A673 (cell line): ENCODE measurements around the gene ACSS1. TPM values are rescaled to one million over a fixed set of nuclear protein-coding genes. Genes with fewer than 3 reads are reported as not detected.
A peak's percentile ranks its signal among the peaks of the same experiment; 100 is the strongest.

Experiments
- BruUV-seq: library from RNA; stranded (reverse); fragments of 400-500 nt; replicated peaks from 2 replicates; lab custom pipeline; 2021; lab: Mats Ljungman, UMichigan
- CTCF ChIA-PET: fragments of 300-600 bp; sonication (Branson Sonifier 250); formaldehyde crosslinking; loops from one replicate; lab custom pipeline; 2022; ENCODE audit warnings: antibody characterized with exemption; lab: Charles Lee
- POLR2A ChIA-PET: fragments of 300-600 bp; sonication (Branson Sonifier 250); formaldehyde crosslinking; loops from one replicate; lab custom pipeline; 2022; ENCODE audit warnings: antibody characterized with exemption; ENCODE audit not compliant: low non-redundant PET; lab: Charles Lee
- DNase-seq: peaks from one replicate; pipeline ENCODE4 v3.0.0-alpha.2; 2015; ENCODE audit warnings: low spot score
- H3K27ac ChIP-seq: fragments of 200-600 bp; sonication (generic); 2 replicates; pipeline ENCODE4 v1.5.1; 2016; ENCODE audit warnings: mixed run types, low read depth, mild to moderate bottlenecking, mixed read lengths, antibody characterized with exemption, low read length; ENCODE audit not compliant: poor library complexity, severe bottlenecking
- H3K27me3 ChIP-seq: fragments of 200-600 bp; sonication (generic); replicated peaks from 2 replicates; pipeline ENCODE4 v1.6.1; 2017; ENCODE audit warnings: mixed run types, low read depth, mild to moderate bottlenecking, mixed read lengths, antibody characterized with exemption, low read length; ENCODE audit not compliant: insufficient read depth, poor library complexity
- H3K36me3 ChIP-seq: fragments of 200-600 bp; sonication (generic); 2 replicates; pipeline ENCODE4 v1.6.1; 2016; ENCODE audit warnings: mixed run types, mild to moderate bottlenecking, mixed read lengths, antibody characterized with exemption, low read length; ENCODE audit not compliant: insufficient read depth, poor library complexity, severe bottlenecking
- H3K4me1 ChIP-seq: fragments of 200-600 bp; sonication (generic); 2 replicates; pipeline ENCODE4 v1.6.1; 2017; ENCODE audit warnings: mixed run types, mild to moderate bottlenecking, mixed read lengths, antibody characterized with exemption, low read length; ENCODE audit not compliant: insufficient read depth, poor library complexity, severe bottlenecking
- H3K4me3 ChIP-seq: fragments of 200-600 bp; sonication (generic); 2 replicates; pipeline ENCODE4 v1.5.1; 2016; ENCODE audit warnings: low read depth, mixed run types, mild to moderate bottlenecking, mixed read lengths, low read length; ENCODE audit not compliant: poor library complexity, severe bottlenecking
- H3K9me3 ChIP-seq: fragments of 200-600 bp; sonication (generic); 2 replicates; pipeline ENCODE4 v1.6.1; 2016; ENCODE audit warnings: mixed run types, low read depth, mild to moderate bottlenecking, mixed read lengths, antibody characterized with exemption, low read length; ENCODE audit not compliant: poor library complexity, severe bottlenecking
- EZH2 ChIP-seq: fragments of 200-600 bp; sonication (generic); IDR thresholded peaks from 2 replicates; pipeline ENCODE4 v1.6.1; 2017; ENCODE audit warnings: borderline replicate concordance, low read depth, mild to moderate bottlenecking, mixed read lengths, antibody characterized with exemption, low read length; ENCODE audit not compliant: poor library complexity, severe bottlenecking
- intact Hi-C: fragments of 100-400 bp; cut with micrococcal nuclease; formaldehyde crosslinking; loops from one replicate; pipeline ENCODE4 v1.10.0; 2022; ENCODE audit not compliant: unreplicated experiment
- total RNA-seq: library from RNA; stranded (reverse); gene quantifications from 2 replicates; pipeline ENCODE4 v1.2.3, GENCODE V29; 2021
- TF ChIP-seq, protein P1 (sequence below): fragments of 300-800, 200-600 bp; sonication (generic); conservative IDR thresholded peaks from 2 replicates; pipeline ENCODE4 v1.5.1; 2017; ENCODE audit warnings: low read depth, mild to moderate bottlenecking, antibody characterized with exemption, low read length, moderate library complexity, mixed read lengths

The ACSS1 gene
- total RNA-seq, 1 experiment from 2014 or later = 3.9 TPM

DNA sequence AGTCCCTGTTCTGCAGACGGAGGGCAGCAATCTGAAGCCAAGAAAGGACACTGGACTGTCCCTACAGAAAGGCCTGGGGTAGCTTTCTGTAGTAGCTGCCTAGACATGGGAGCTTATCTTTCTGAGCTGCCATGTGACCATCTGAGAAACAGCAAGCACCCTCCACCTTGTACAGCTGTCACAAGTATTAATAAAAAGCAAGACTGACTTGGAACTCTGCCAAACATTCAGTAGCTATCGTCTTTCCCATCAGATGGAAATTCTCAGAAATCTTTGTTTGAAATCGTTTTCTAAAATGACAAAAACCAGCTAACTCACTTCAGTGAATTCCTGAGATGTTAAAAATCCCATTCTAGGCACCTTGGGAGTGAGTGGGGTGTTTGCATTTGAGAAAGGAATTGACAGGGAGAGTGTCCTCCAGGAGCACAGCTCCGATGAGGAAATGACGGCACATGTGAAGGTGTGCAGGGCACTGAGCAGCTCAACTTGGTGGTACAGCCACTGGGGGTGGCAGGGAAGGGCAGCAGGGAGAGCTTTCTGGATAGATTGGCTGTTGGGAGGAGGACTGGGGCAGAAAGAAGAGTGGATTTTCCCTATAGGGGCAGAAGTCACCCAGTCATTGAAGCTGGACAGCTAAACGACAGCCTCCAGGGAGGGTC, 24.5 kb downstream of the ACSS1 start:
- no TSS peak for BruUV-seq

DNA sequence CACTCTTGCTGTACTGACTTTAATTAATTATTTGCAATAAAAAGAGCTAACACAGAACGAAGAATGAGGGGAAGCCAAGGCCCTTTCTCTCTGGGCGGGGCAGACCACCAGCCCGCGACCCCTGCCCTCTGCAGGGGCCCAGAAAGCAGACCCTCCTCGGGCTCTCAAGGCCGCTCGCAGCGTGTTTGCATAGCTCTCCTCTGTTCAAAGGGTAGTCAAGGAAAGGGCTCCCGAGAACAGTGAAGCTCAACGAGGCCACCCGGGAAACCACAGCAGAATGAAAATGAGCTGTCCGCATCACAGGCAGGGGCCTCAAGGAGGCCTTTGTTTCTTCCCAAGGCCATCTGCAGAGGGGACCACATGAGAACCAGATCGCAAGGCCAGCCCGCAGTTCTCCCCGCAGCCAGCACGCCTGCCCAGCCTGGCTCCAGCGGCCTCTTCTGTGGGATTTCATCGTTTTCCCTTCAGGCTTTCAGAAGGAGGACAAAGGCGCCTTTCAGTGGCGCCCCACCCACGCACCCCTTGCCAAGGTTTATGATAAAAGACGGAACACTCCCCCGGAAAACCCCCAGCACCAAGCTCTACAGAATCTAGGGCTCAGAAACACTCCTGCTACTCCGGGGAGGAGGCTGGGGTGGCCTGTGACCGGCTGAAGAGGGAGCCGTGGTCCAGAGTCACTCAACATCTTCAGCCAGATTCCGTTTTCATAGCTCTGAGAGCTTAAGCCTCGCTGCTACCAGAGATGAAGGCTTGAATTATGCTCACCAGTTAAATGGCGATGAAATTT, 25.3 kb downstream of the ACSS1 start:
- Histone ChIP-seq H3K4me1 (peaks cover 39% of the 10 kb centered on the region), H3K27me3 (no peaks in the 10 kb centered on the region), H3K4me3 (no peak overlapping the region), H3K27ac (peak overlapping the region; percentile 26), H3K36me3 (no peaks in the 10 kb centered on the region), H3K9me3 (no peaks in the 10 kb centered on the region)
- BruUV-seq = no TSS peak
- intact Hi-C loops = no loop called here
- POLR2A ChIA-PET = no interaction called here
- TF ChIP-seq EZH2 = no peak
- TF ChIP-seq, protein P1, sequence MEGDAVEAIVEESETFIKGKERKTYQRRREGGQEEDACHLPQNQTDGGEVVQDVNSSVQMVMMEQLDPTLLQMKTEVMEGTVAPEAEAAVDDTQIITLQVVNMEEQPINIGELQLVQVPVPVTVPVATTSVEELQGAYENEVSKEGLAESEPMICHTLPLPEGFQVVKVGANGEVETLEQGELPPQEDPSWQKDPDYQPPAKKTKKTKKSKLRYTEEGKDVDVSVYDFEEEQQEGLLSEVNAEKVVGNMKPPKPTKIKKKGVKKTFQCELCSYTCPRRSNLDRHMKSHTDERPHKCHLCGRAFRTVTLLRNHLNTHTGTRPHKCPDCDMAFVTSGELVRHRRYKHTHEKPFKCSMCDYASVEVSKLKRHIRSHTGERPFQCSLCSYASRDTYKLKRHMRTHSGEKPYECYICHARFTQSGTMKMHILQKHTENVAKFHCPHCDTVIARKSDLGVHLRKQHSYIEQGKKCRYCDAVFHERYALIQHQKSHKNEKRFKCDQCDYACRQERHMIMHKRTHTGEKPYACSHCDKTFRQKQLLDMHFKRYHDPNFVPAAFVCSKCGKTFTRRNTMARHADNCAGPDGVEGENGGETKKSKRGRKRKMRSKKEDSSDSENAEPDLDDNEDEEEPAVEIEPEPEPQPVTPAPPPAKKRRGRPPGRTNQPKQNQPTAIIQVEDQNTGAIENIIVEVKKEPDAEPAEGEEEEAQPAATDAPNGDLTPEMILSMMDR = no peak
- CTCF ChIA-PET = no interaction called here
- DNase-seq = peak; percentile 61

More for the DNA sequence above, 24.5 kb downstream of the ACSS1 start:
- H3K27me3 ChIP-seq = no peaks in the 10 kb centered on the region
- peak; percentile 37 for DNase-seq
- ChIA-PET POLR2A (no interaction called here), CTCF (interaction anchor here (0.6 kb wide), 1 partner anchor 612 kb away, joined by 3 read pairs; no protein-coding TSS in a partner anchor)
- H3K36me3 ChIP-seq = no peaks in the 10 kb centered on the region
- no peak overlapping the region for H3K4me3 ChIP-seq
- H3K4me1 ChIP-seq = peaks cover 46% of the 10 kb centered on the region
- TF ChIP-seq, protein P1 = no peak
- TF ChIP-seq EZH2 = no peak
- intact Hi-C loops = no loop called here
- H3K9me3 ChIP-seq = no peaks in the 10 kb centered on the region
- no peak overlapping the region for H3K27ac ChIP-seq

DNA sequence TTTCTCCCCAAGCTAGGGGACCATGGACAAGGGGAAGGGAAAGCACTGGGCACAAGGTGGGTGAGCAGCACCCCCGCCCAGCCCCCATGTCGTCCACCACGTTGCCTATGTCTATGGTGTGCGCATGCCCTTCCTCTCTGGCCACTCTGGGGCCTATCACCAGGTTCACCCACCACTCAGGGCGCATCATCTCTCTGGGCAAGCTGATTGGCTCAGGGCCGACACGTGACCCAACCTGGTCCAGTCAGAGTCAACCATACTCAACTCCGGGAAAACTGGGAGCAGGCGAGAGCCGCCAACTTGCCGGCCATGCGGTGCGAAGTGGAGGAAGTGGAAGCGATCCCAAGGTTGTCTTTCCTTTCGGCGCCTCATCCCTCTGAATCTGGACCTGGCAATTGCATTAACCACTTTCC, 25.9 kb downstream of the ACSS1 start:
- no peaks in the 10 kb centered on the region for H3K9me3 ChIP-seq
- no peak for TF ChIP-seq EZH2
- TF ChIP-seq, protein P1 = no peak
- no peak overlapping the region for H3K4me3 ChIP-seq
- H3K27me3 ChIP-seq = no peaks in the 10 kb centered on the region
- CTCF ChIA-PET = no interaction called here
- intact Hi-C loops = no loop called here
- peaks cover 33% of the 10 kb centered on the region for H3K4me1 ChIP-seq
- H3K27ac ChIP-seq = peak overlapping the region; percentile 26
- no peak for DNase-seq
- POLR2A ChIA-PET = no interaction called here
- no TSS peak for BruUV-seq
- no peaks in the 10 kb centered on the region for H3K36me3 ChIP-seq
